ENCODE data around the gene ENPEP.

ENPEP gene

GRCh38 chr4:110612631-110613269 is 136.8 kb downstream of the ENPEP start:
- no peak overlapping the region for H3K4me3 ChIP-seq (ENCODE audit: low read depth, low read length)

GRCh38 chr4:110613745-110614144 is 137.8 kb downstream of the ENPEP start:
- no peak overlapping the region for H3K4me3 ChIP-seq (ENCODE audit: low read depth, low read length)
- no peak for TF ChIP-seq CTCF (IDR thresholded peaks at IDR 0.05; ENCODE audit: insufficient read depth, low read depth, low read length, missing control alignments)
- DNase-seq (ENCODE audit: low read depth), result no peak

More at GRCh38 chr4:110612631-110613269, 136.8 kb downstream of the ENPEP start:
- no peak for TF ChIP-seq CTCF (IDR thresholded peaks at IDR 0.05; ENCODE audit: insufficient read depth, low read depth, low read length, missing control alignments)
- DNase-seq (ENCODE audit: low read depth), result no peak

- no peak overlapping the region for H3K4me3 ChIP-seq (ENCODE audit: low read depth, low read length)
- no peak for DNase-seq (ENCODE audit: low read depth)
- no peak for TF ChIP-seq CTCF (IDR thresholded peaks at IDR 0.05; ENCODE audit: insufficient read depth, low read depth, low read length, missing control alignments)
Observed at GRCh38 chr4:110614173-110614963, 138.4 kb downstream of the ENPEP start.

All from GM12865 (cell line).